ENCODE data around the gene PPP1CB.
"Not testable (repeated sequence)": the region's sequence is repeated elsewhere in the genome, so short reads cannot be mapped to it uniquely, and the experiment has no call there.

Gene PPP1CB

GRCh38 chr2:28772351-28772750 lies 20.7 kb downstream of the PPP1CB start:
- DNase-seq (ENCODE audit: extremely low read depth in 1 of 2, low read depth in 1 of 2) = no peak

DNA sequence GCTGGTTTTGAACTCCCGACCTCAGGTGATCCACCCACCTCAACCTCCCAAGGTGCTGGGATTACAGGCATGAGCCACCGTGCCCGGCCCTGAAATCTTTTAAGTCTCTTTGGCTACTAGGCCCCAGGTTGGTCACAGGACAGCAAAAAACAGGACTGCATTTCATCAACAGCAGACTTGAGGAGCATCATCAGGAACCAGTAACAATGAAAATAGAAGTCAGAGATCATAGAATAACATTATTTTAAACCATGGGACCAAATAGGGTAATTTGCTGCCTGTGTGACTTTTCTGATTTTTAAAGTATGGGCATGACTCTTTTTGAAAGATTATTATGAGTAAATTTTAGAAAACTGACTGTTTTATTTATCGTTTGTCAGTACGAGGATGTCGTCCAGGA lies 24.8 kb downstream of the PPP1CB start:
- no peak for DNase-seq (ENCODE audit: extremely low read depth in 1 of 2, low read depth in 1 of 2)

DNA sequence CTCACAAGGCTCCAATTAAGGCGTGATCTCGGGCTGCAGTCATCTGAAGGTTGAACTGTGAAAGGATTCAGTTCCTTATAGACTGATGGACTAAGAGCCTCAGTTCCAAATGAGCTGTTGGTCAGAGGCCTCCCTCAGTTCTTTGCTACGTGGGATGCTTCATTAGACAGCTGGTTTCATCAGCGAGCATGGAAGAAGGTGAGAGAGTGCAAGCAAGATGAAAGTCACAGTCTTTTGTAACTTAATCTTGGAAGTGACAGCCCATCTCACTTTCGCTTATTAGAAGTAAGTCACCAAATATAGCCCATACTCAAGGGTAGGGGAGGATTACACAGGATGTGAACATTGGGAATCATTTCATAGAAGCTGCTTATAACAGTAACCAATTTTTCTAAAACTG lies 26.8 kb downstream of the PPP1CB start:
- DNase-seq (ENCODE audit: extremely low read depth in 1 of 2, low read depth in 1 of 2) = no peak

DNA sequence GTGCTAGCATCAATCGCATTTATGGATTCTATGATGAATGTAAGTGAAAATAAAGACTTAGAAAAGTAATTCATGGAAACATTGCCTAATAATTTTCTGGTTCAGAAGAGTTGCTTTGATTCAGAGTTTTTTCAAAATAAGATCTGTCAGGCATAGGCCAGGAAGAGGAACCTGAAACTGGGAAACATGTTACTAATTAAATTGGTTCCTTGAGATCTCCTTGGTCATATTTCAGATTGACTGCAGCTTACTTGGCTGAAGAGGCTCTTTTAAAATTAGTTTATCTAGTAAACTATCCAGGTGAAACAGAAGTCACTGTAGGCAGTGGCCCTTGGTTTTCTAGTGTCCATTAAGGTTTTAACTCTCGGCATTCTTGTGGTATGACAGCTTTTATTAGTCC lies 27.4 kb downstream of the PPP1CB start:
- DNase-seq (ENCODE audit: extremely low read depth in 1 of 2, low read depth in 1 of 2) = no peak

DNA sequence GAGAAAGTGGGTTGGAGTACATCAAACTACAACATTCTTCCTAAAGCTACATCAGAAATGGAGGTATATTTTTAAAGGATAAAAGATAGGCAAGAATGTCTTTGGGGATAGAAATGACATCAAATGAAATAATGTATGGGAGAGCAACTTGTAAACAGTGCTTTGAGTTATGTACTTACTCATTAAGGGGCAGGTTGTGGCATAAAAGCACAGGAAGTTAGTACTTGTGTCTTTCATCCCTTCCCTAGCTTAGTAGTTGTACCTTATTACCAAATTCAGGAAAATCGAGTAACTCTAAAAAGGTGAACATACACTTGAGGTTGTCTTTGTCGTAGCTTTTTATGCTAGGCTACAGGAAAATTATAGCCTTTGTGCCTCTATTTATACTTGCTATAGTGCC lies 28.9 kb downstream of the PPP1CB start:
- DNase-seq (ENCODE audit: extremely low read depth in 1 of 2, low read depth in 1 of 2) = no peak

DNA sequence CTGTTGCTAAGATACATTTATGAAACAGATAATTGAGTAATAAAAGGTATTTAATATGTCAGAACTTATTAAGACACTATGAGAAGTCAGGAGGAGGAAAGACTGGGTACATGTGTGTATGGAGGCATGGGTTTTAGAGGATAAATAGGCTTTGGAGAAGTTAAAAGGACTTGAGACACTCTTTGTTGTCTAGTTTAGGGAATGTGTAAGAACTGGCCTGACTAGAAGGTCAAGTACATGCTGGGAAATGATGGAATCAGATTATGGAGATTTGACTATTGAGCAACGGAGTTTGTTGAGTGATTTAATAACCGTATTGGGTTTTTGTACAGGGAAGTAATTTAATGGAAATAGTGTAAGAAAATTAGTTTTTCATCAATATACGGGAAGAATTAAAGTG lies 30.8 kb downstream of the PPP1CB start:
- DNase-seq (ENCODE audit: extremely low read depth in 1 of 2, low read depth in 1 of 2) = no peak

DNA sequence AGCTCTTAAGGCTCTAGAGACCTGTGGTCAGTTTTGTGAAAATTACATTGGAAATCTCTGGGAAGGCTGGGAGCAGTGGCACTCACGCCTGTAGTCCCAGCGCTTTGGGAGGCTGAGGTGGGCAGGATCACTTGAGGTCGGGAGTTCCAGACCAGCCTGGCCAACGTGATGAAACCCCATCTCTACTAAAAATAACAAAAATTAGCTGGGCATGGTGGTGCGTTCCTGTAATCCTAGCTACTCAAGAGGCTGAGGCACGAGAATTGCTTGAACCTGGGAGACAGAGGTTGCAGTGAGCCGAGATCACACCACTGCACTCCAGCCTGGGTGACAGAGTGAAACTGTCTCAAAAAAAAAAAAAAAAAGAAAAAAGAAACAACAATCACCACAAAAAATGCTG lies 32.9 kb downstream of the PPP1CB start:
- not testable (repeated sequence) for DNase-seq (ENCODE audit: extremely low read depth in 1 of 2, low read depth in 1 of 2)

- DNase-seq (ENCODE audit: extremely low read depth in 1 of 2, low read depth in 1 of 2) = no peak
Observed at GRCh38 chr2:28796620-28797019, 45.0 kb downstream of the PPP1CB start.

- DNase-seq (ENCODE audit: extremely low read depth in 1 of 2, low read depth in 1 of 2) = no peak
Observed at GRCh38 chr2:28801726-28802125, 50.1 kb downstream of the PPP1CB start.

DNA sequence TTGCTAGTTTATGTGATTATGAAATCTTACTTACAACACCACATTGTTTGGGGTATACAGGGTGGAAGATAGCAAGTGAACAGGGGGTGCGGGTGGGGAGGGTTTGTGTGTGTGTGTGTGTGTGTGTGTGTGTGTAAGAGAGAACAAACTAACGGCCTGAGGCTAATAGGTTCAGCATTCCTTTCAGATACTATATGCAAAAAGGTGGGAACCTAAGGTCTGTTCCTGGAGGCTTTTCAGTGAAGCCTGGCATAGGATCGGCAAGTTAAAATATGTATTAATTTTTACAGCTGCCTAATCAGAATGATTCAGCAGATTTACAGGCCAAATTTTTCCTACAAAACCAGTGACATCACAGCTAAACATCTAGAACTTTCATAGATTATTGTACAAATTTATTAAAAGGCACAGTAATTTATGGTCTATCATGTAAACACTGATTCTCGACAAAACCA lies 51.4 kb downstream of the PPP1CB start:
- no peak for DNase-seq (ENCODE audit: extremely low read depth in 1 of 2, low read depth in 1 of 2)

DNA sequence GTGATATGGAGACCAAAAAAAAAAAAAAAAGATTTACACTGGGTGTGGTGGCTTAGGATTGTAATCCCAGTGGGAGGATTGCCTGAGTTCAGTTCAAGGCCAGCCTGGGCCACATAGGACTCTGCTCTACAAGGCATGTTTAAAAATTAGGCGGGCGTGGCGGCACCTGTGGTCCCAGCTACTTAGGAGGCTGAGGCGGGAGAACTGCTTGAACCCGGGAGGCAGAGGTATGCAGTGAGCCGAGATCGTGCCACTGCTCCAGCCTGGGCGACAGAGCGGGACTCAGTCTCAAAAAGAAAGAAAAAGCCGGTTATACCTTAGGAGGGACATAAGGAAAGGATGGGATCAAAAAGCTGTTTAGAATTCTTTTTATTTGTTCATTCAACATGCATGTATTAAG lies 58.3 kb downstream of the PPP1CB start:
- no peak for DNase-seq (ENCODE audit: extremely low read depth in 1 of 2, low read depth in 1 of 2)

GRCh38 chr2:28810384-28811285 lies 59.0 kb downstream of the PPP1CB start, which contains the start of gene SPDYA:
TSS of gene SPDYA (plus strand) at chr2:28810834. CDS start at chr2:28816015, 5,181 bp downstream.
- DNase-seq (ENCODE audit: extremely low read depth in 1 of 2, low read depth in 1 of 2) = peak; percentile 49 to 66

DNA sequence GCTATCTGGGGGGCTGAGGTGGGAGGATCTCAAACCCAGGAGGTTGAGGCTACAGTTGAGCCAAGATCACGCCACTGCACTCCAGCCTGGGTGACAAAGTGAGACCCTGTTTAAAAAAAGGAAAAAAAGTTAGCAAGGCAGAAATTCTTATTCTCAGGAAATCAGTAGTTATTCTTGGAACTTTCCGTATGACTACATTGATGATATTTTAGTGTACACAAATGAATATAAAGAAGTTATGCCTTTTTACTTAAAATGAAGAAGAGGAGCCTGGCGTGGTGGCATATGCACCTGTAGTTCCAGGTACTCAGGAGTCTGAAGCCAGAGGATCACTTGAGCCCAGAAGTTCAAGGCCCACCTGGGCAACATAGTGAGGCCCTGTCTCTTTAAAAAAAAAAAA lies 66.4 kb downstream of the PPP1CB start:
- DNase-seq (ENCODE audit: extremely low read depth in 1 of 2, low read depth in 1 of 2) = no peak

DNA sequence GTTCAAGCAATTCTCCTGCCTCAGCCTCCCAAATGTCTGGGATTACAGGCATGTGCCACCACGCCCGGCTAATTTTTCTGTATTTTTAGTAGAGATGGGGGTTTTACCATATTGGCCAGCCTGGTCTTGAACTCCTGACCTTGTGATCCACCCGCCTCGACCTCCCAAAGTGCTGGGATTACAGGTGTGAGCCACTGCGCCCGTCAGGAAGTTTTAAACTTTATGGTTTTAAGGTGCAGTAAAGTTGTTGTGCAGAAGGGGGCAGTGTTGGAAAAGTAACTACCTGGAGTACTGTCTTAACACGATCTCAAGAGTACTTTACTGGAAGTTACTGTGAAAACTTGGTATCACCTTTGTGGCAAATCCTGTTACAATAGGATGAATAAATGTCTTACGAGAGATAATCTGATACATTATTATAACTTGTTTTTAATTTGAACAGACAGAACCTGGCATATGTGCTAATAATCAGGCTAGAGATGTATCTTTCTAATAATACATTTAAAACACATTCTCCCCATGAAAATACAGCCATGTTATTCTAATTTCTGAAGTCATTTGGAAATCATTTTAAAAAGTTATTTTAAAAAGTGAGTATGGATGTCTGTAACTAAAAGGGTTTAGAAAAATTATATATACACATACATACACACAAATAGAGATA lies 69.8 kb downstream of the PPP1CB start:
- DNase-seq (ENCODE audit: extremely low read depth in 1 of 2, low read depth in 1 of 2) = no peak

- no peak for DNase-seq (ENCODE audit: extremely low read depth in 1 of 2, low read depth in 1 of 2)
Observed at GRCh38 chr2:28822036-28822435, 70.4 kb downstream of the PPP1CB start.

DNA sequence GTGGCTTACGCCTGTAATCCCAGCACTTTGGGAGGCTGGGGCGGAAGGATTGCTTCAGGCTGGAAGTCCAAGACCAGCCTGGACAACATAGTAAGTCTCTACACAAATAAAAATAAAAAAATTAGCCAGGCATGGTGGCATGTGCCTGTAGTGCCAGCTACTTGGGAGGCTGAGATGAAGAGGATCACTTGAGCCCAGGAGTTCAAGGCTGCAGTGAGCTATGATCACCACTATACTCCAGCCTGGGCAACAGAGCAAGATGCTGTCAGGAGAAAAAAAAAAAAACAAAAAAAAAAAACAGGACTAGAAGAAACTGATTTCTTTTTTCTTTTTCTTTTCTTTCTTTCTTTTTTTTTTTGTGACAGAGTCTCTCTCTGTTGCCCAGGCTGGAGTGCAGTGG lies 72.6 kb downstream of the PPP1CB start:
- DNase-seq (ENCODE audit: extremely low read depth in 1 of 2, low read depth in 1 of 2) = no peak

- DNase-seq (ENCODE audit: extremely low read depth in 1 of 2, low read depth in 1 of 2) = no peak
Observed at GRCh38 chr2:28824870-28825269, 73.2 kb downstream of the PPP1CB start.

- DNase-seq (ENCODE audit: extremely low read depth in 1 of 2, low read depth in 1 of 2) = no peak
Observed at GRCh38 chr2:28828382-28828781, 76.8 kb downstream of the PPP1CB start.

- DNase-seq (ENCODE audit: extremely low read depth in 1 of 2, low read depth in 1 of 2) = no peak
Observed at GRCh38 chr2:28833740-28834470, 82.3 kb downstream of the PPP1CB start.

GRCh38 chr2:28835781-28836180 lies 84.2 kb downstream of the PPP1CB start:
- no peak for DNase-seq (ENCODE audit: extremely low read depth in 1 of 2, low read depth in 1 of 2)

- DNase-seq (ENCODE audit: extremely low read depth in 1 of 2, low read depth in 1 of 2) = no peak
Observed at GRCh38 chr2:28838971-28839370, 87.3 kb downstream of the PPP1CB start.
